Trophoblast cell (in vitro differentiated cells and primary cell): ENCODE data around the gene MIA.
A peak's percentile ranks its signal among the peaks of the same experiment; 100 is the strongest.

Source experiments
- DNase-seq, 2 donors: peaks; one replicate each; pipeline ENCODE4 v3.0.0-alpha.2; 2016
- H2AFZ ChIP-seq: 2 replicates; pipeline ENCODE4 v1.6.1; 2013; ENCODE audit warnings: low read length, moderate library complexity, mild to moderate bottlenecking; ENCODE audit not compliant: insufficient read depth, poor library complexity
- H2AK5ac ChIP-seq: 2 replicates; pipeline ENCODE4 v1.6.1; 2013; ENCODE audit warnings: mild to moderate bottlenecking, low read length
- H2BK120ac ChIP-seq: 2 replicates; pipeline ENCODE4 v1.6.1; 2013; ENCODE audit warnings: low read length, mild to moderate bottlenecking, moderate library complexity; ENCODE audit not compliant: insufficient read depth, poor library complexity
- H2BK12ac ChIP-seq: 2 replicates; pipeline ENCODE4 v1.6.1; 2013; ENCODE audit warnings: mild to moderate bottlenecking, low read length, moderate library complexity
- H2BK5ac ChIP-seq: 2 replicates; pipeline ENCODE4 v1.6.1; 2013; ENCODE audit warnings: low read length, low read depth, moderate library complexity, mild to moderate bottlenecking; ENCODE audit not compliant: poor library complexity
- H3K14ac ChIP-seq: 2 replicates; pipeline ENCODE4 v1.6.1; 2013; ENCODE audit warnings: mild to moderate bottlenecking, low read length
- H3K18ac ChIP-seq: 2 replicates; pipeline ENCODE4 v1.6.1; 2013; ENCODE audit warnings: mild to moderate bottlenecking, low read length
- H3K23ac ChIP-seq: 2 replicates; pipeline ENCODE4 v1.6.1; 2013; ENCODE audit warnings: low read length
- H3K27ac ChIP-seq: 2 replicates; pipeline ENCODE4 v1.5.1; 2013; ENCODE audit warnings: low read depth, mild to moderate bottlenecking, inconsistent platforms, low read length, moderate library complexity
- H3K27me3 ChIP-seq: 2 replicates; pipeline ENCODE4 v1.6.1; 2013; ENCODE audit warnings: inconsistent platforms, mild to moderate bottlenecking, low read length, moderate library complexity; ENCODE audit not compliant: insufficient read depth
- H3K36me3 ChIP-seq, 2 experiments: 1 replicate in 1 of 2; 2 replicates in 1 of 2; pipeline ENCODE4 v1.6.1; 2013; ENCODE audit warnings: low read length in 2 of 2, mild to moderate bottlenecking in 2 of 2, moderate library complexity in 1 of 2; ENCODE audit not compliant: insufficient read depth in 2 of 2, control insufficient read depth in 1 of 2
- H3K4ac ChIP-seq: 2 replicates; pipeline ENCODE4 v1.6.1; 2013; ENCODE audit warnings: low read depth, mild to moderate bottlenecking, low read length, moderate library complexity
- H3K4me1 ChIP-seq, 2 experiments: 1 replicate in 1 of 2; 2 replicates in 1 of 2; pipeline ENCODE4 v1.6.1; 2013; ENCODE audit warnings: low read length in 2 of 2, mild to moderate bottlenecking in 2 of 2, moderate library complexity in 1 of 2; ENCODE audit not compliant: insufficient read depth in 2 of 2, control insufficient read depth in 1 of 2
- H3K4me2 ChIP-seq: 2 replicates; pipeline ENCODE4 v1.6.1; 2013; ENCODE audit warnings: inconsistent platforms, mild to moderate bottlenecking, low read length, moderate library complexity
- H3K4me3 ChIP-seq: 2 replicates; pipeline ENCODE4 v1.5.1; 2013; ENCODE audit warnings: mild to moderate bottlenecking, low read depth, low read length, inconsistent platforms
- H3K79me1 ChIP-seq: one replicate; pipeline ENCODE4 v1.6.1; 2013; ENCODE audit warnings: low read length
- H3K79me2 ChIP-seq: 2 replicates; pipeline ENCODE4 v1.6.1; 2013; ENCODE audit warnings: low read length, mild to moderate bottlenecking; ENCODE audit not compliant: control insufficient read depth, insufficient read depth, poor library complexity
- H3K9ac ChIP-seq: 2 replicates; pipeline ENCODE4 v1.6.1; 2013; ENCODE audit warnings: mild to moderate bottlenecking, low read length
- H3K9me3 ChIP-seq: 2 replicates; pipeline ENCODE4 v1.6.1; 2013; ENCODE audit warnings: low read depth, mild to moderate bottlenecking, control low read depth, inconsistent platforms, low read length; ENCODE audit not compliant: insufficient read depth
- H4K12ac ChIP-seq: 2 replicates; pipeline ENCODE4 v1.6.1; 2013; ENCODE audit warnings: low read depth, mild to moderate bottlenecking, low read length, moderate library complexity
- H4K8ac ChIP-seq: 2 replicates; pipeline ENCODE4 v1.6.1; 2013; ENCODE audit warnings: low read depth, mild to moderate bottlenecking, low read length, moderate library complexity
- H4K91ac ChIP-seq: one replicate; pipeline ENCODE4 v1.6.1; 2013; ENCODE audit warnings: low read depth, mild to moderate bottlenecking, low read length, moderate library complexity
- WGBS: extraction: QIAGEN DNeasy Blood & Tissue Kit; methylation state at CpG from one replicate; pipeline ENCODE4 v1.1.7; 2013; ENCODE audit warnings: missing lambda C conversion rate; ENCODE audit not compliant: insufficient read length, insufficient coverage; ENCODE audit errors: extremely low coverage; 5-methylcytosine and 5-hydroxymethylcytosine counted together

MIA gene

DNA sequence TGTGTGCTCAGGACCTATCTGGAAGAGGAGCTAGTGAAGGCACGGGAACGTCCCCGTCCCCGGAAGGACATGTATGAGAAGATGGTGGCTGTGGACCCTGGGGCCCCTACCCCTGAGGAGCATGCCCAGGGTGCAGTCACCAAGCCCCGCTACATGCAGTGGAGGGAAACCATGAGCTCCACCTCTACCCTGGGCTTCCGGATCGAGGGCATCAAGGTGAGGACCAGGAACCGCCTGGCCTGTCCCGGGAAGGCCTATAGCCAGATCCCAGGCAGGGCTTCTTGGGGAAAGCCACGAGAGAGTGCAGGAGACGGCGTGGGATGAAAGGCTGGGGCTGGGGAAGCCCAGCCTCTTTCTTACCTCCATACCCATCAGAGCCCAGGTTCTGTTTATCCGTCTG, 42.2 kb upstream of the MIA start:
- H3K27ac ChIP-seq, result no peak overlapping the region
- H3K79me2 ChIP-seq, result no peaks in the 10 kb centered on the region
- no peak overlapping the region for H3K14ac ChIP-seq
- no CpG with 5 or more reads among the region's 13 CpGs for WGBS
- no peak overlapping the region for H2BK12ac ChIP-seq
- no peak overlapping the region for H3K23ac ChIP-seq
- no peak overlapping the region for H3K4ac ChIP-seq
- H3K4me2 ChIP-seq, result no peak overlapping the region
- H3K27me3 ChIP-seq, result no peaks in the 10 kb centered on the region
- no peaks in the 10 kb centered on the region for H3K9me3 ChIP-seq
- no peak overlapping the region for H4K91ac ChIP-seq
- no peak overlapping the region for H3K9ac ChIP-seq
- no peak overlapping the region for H2BK120ac ChIP-seq
- H4K12ac ChIP-seq, result no peak overlapping the region
- H3K79me1 ChIP-seq, result no peaks in the 10 kb centered on the region
- H2BK5ac ChIP-seq, result no peak overlapping the region
- H4K8ac ChIP-seq, result no peak overlapping the region
- no peaks in the 10 kb centered on the region for H3K4me1 ChIP-seq
- H2AK5ac ChIP-seq, result no peak overlapping the region
- no peak for DNase-seq
- H3K36me3 ChIP-seq, result peaks cover 71 to 83% of the 10 kb centered on the region in 2 experiments
- no peak overlapping the region for H3K18ac ChIP-seq
- H2AFZ ChIP-seq, result no peak overlapping the region
- H3K4me3 ChIP-seq, result no peak overlapping the region

DNA sequence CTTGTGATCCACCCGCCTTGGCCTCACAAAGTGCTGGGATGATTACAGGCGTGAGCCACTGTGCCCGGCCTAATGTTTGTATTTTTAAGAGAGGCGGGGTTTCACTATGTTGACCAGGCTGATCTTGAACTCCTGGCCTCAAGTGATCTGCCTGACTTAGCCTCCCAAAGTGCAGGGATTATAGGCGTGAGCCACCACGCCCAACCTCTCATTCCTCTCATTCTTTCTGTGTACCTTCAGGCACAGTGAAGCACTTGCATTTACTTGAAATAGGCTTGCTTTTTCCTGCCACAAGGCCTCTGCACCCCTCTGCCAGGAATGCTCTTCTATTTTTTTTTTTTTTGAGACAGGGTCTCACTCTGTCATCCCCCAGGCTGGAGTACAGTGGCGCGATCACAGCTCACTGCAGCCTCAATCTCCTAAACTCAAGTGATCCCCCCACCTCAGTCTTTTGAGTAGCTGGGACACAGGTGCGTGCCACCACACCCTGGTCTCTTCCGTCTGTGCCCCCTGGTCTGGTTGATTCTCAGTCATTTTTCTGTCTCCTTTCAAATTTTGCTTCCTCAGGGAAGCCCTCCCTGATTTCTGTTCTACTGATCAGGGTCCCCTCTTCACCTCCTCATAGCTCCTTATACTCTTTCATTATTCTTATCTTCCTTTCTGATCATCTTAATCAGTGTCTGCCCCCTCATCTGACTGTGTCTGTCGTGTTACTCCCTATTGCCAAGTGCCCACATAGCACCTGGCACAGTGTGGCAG, 40.1 kb upstream of the MIA start:
- H3K4me1 ChIP-seq, result no peaks in the 10 kb centered on the region
- peak in 1 of 2 donors; percentile 65 for DNase-seq
- no peak overlapping the region for H4K8ac ChIP-seq
- H3K4me3 ChIP-seq, result no peak overlapping the region
- no peak overlapping the region for H2BK12ac ChIP-seq
- H3K79me1 ChIP-seq, result no peaks in the 10 kb centered on the region
- H3K79me2 ChIP-seq, result no peaks in the 10 kb centered on the region
- H2BK120ac ChIP-seq, result no peak overlapping the region
- H4K91ac ChIP-seq, result no peak overlapping the region
- no peak overlapping the region for H3K27ac ChIP-seq
- H3K14ac ChIP-seq, result no peak overlapping the region
- H2AK5ac ChIP-seq, result no peak overlapping the region
- H3K9me3 ChIP-seq, result no peaks in the 10 kb centered on the region
- WGBS, result no CpG with 5 or more reads among the region's 11 CpGs
- no peak overlapping the region for H3K4me2 ChIP-seq
- H3K9ac ChIP-seq, result no peak overlapping the region
- H3K23ac ChIP-seq, result no peak overlapping the region
- no peaks in the 10 kb centered on the region for H3K27me3 ChIP-seq
- H4K12ac ChIP-seq, result no peak overlapping the region
- no peak overlapping the region for H2BK5ac ChIP-seq
- no peak overlapping the region for H2AFZ ChIP-seq
- no peak overlapping the region for H3K18ac ChIP-seq
- H3K36me3 ChIP-seq, result peaks cover 74 to 85% of the 10 kb centered on the region in 2 experiments
- H3K4ac ChIP-seq, result no peak overlapping the region

DNA sequence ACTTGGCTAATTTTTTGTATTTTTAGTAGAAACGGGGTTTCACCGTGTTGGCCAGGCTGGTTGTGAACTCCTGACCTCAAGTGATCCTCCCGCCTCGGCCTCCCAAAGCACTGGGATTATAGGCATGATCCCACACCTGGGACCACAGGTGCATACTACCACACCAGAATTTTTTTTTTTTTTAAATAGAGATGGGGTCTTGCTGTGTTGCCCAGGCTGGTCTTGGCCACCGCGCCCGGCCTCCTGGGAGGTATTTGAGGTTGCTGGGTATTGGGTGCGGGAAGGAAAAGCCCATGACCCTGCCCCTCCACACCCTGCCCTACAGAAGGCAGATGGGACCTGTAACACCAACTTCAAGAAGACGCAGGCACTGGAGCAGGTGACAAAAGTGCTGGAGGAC, 38.7 kb upstream of the MIA start:
- H3K9me3 ChIP-seq, result no peaks in the 10 kb centered on the region
- H2BK12ac ChIP-seq, result no peak overlapping the region
- H3K36me3 ChIP-seq, result peaks cover 66 to 78% of the 10 kb centered on the region in 2 experiments
- H2BK120ac ChIP-seq, result no peak overlapping the region
- no peak overlapping the region for H4K8ac ChIP-seq
- H2AFZ ChIP-seq, result no peak overlapping the region
- DNase-seq, result no peak
- no peak overlapping the region for H3K27ac ChIP-seq
- H3K14ac ChIP-seq, result no peak overlapping the region
- WGBS, result no CpG with 5 or more reads among the region's 9 CpGs
- no peak overlapping the region for H3K23ac ChIP-seq
- H3K18ac ChIP-seq, result no peak overlapping the region
- no peak overlapping the region for H3K4me3 ChIP-seq
- H3K79me1 ChIP-seq, result no peaks in the 10 kb centered on the region
- no peaks in the 10 kb centered on the region for H3K79me2 ChIP-seq
- no peaks in the 10 kb centered on the region for H3K27me3 ChIP-seq
- H3K4me1 ChIP-seq, result no peaks in the 10 kb centered on the region
- no peak overlapping the region for H3K4me2 ChIP-seq
- H2AK5ac ChIP-seq, result no peak overlapping the region
- no peak overlapping the region for H4K12ac ChIP-seq
- no peak overlapping the region for H3K9ac ChIP-seq
- no peak overlapping the region for H3K4ac ChIP-seq
- H2BK5ac ChIP-seq, result no peak overlapping the region
- no peak overlapping the region for H4K91ac ChIP-seq

DNA sequence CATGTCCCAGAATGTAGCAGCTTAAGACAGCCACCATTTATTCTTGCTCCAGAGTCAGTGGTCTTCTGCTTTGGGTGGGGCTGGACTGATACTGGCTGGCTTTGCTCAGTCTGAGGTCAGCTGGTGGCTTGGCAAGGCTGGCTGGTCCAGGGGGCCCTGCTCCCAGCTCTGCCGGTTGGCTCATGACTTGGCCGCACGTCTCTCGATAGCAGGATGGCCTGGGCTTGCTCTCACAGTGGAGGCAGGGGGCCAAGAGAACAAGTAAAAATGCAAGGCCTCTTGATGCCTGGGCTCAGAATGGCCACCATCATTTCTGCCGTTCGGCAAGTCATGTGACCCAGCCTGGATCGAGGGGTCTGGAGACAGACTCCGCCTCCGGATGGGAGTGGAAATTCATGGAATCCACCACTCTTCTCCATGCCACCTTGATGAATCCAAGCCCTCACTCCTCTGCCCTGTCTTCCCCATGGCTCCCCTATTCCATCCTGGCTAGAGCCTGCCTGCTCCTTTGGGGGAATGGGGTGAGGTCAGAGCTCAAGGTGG, 38.1 kb upstream of the MIA start:
- Histone ChIP-seq H2AK5ac (no peak overlapping the region), H3K23ac (no peak overlapping the region)

More for the DNA sequence above, 38.1 kb upstream of the MIA start:
- Histone ChIP-seq H4K91ac (no peak overlapping the region), H3K27ac (no peak overlapping the region), H4K12ac (no peak overlapping the region), H2AFZ (no peak overlapping the region), H3K4me2 (no peak overlapping the region), H3K36me3 (peaks cover 62 to 73% of the 10 kb centered on the region in 2 experiments), H3K27me3 (no peaks in the 10 kb centered on the region), H2BK12ac (no peak overlapping the region), H2BK120ac (no peak overlapping the region), H3K4me1 (no peaks in the 10 kb centered on the region), H3K4ac (no peak overlapping the region), H3K9ac (no peak overlapping the region), H3K4me3 (no peak overlapping the region), H4K8ac (no peak overlapping the region), H3K18ac (no peak overlapping the region), H3K79me2 (no peaks in the 10 kb centered on the region), H3K79me1 (no peaks in the 10 kb centered on the region), H3K14ac (no peak overlapping the region), H2BK5ac (no peak overlapping the region), H3K9me3 (no peaks in the 10 kb centered on the region)
- WGBS, result no CpG with 5 or more reads among the region's 9 CpGs
- no peak for DNase-seq
